ENCODE data around the gene MS4A15.

DNA sequence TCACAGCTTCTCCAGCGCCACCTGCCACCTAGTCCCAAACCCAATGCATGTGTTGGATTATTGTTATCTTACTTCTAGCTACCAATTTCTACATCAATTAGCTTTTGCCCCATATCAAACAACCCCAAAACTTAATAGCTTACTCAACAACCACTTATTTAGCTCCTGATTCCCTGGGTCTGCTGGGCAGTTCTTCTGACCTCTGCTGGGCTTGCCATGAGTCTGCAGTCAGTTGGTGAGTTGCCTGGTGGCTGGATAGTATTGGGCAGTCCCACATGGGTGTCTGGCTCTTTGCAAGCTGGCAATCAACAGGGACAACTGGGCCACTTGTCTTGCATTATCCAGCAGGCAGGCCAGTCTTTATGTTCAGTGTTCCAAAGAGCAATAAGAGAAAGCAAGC is 13.6 kb upstream of the MS4A15 start:
- TF ChIP-seq, protein P1, sequence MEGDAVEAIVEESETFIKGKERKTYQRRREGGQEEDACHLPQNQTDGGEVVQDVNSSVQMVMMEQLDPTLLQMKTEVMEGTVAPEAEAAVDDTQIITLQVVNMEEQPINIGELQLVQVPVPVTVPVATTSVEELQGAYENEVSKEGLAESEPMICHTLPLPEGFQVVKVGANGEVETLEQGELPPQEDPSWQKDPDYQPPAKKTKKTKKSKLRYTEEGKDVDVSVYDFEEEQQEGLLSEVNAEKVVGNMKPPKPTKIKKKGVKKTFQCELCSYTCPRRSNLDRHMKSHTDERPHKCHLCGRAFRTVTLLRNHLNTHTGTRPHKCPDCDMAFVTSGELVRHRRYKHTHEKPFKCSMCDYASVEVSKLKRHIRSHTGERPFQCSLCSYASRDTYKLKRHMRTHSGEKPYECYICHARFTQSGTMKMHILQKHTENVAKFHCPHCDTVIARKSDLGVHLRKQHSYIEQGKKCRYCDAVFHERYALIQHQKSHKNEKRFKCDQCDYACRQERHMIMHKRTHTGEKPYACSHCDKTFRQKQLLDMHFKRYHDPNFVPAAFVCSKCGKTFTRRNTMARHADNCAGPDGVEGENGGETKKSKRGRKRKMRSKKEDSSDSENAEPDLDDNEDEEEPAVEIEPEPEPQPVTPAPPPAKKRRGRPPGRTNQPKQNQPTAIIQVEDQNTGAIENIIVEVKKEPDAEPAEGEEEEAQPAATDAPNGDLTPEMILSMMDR (IDR thresholded peaks at IDR 0.05; ENCODE audit: low read length): no peak
- TF ChIP-seq EZH2 (IDR thresholded peaks at IDR 0.05; ENCODE audit: borderline replicate concordance, low read length): no peak

Data from OCI-LY1 (cell line).